HCT116 (cell line): ENCODE results near the gene KCNK5. TPM values are rescaled to one million over a fixed set of nuclear protein-coding genes. Genes with fewer than 3 reads are reported as not detected.

Experiments
- ATAC-seq: fragments of 200-7000 bp; cut with Tn5 transposase; 2 replicates; pipeline ENCODE4 v1.9.1; 2020; ENCODE audit warnings: mild to moderate bottlenecking, moderate library complexity
- BruUV-seq: library from RNA; stranded (reverse); fragments of 400-500 nt; replicated peaks from 2 replicates; lab custom pipeline; 2021; lab: Mats Ljungman, UMichigan
- CTCF ChIA-PET: fragments of 300-600 bp; sonication (Branson Sonifier 250); formaldehyde crosslinking; loops from one replicate; lab custom pipeline; 2021; ENCODE audit warnings: antibody characterized with exemption; lab: Charles Lee
- POLR2A ChIA-PET: fragments of 300-600, 350-600 bp; sonication (Branson Sonifier 250); formaldehyde crosslinking; loops from one replicate; lab custom pipeline; 2021; ENCODE audit warnings: antibody characterized with exemption; lab: Charles Lee
- RAD21 ChIA-PET, 2 experiments: fragments of 300-600 bp; sonication (Branson Sonifier 250); formaldehyde crosslinking; loops; one replicate each; lab custom pipeline; 2023; ENCODE audit warnings: low total read pairs in 2 of 2; ENCODE audit not compliant: uncharacterized antibody in 2 of 2, unreplicated experiment in 2 of 2, low non-redundant PET in 1 of 2; lab: Charles Lee
- DNase-seq: peaks from one replicate; pipeline ENCODE4 v3.0.0-alpha.2; 2010; ENCODE audit warnings: low read depth, low spot score
- H2AFZ ChIP-seq: fragments of 200-600 bp; shearing (Covaris generic), sonication (generic); 2 replicates; pipeline ENCODE4 v1.6.1; 2017; ENCODE audit warnings: low read depth, mixed run types, mixed read lengths, antibody characterized with exemption, low read length; ENCODE audit not compliant: poor library complexity, severe bottlenecking
- H3K27ac ChIP-seq: 2 replicates; pipeline ENCODE4 v1.5.1; 2012; ENCODE audit warnings: low read depth, low read length
- H3K27me3 ChIP-seq: fragments of 200-600 bp; sonication (generic); 2 replicates; pipeline ENCODE4 v1.6.1; 2016; ENCODE audit warnings: mixed run types, low read length, mixed read lengths; ENCODE audit not compliant: insufficient read depth
- H3K36me3 ChIP-seq, 2 experiments: fragments of 200-500 bp in 1 of 2; fragments of 200-600 bp in 1 of 2; sonication (Bioruptor generic) in 1 of 2; sonication (generic) in 1 of 2; 2 replicates each; pipeline versions ENCODE4 v1.5.1 to v1.6.1; 2014 to 2016; ENCODE audit warnings: low read length in 2 of 2, inconsistent platforms in 1 of 2, mixed read lengths in 1 of 2, mixed run types in 1 of 2; ENCODE audit not compliant: insufficient read depth in 2 of 2, control insufficient read depth in 1 of 2
- H3K4me1 ChIP-seq, 2 experiments: fragments of 200-600 bp in 1 of 2; sonication (generic) in 1 of 2; 2 replicates each; pipeline versions ENCODE4 v1.5.1 to v1.6.1; 2012 to 2017; ENCODE audit warnings: low read length in 2 of 2, inconsistent platforms in 1 of 2, mild to moderate bottlenecking in 1 of 2, mixed read lengths in 1 of 2, mixed run types in 1 of 2, moderate library complexity in 1 of 2; ENCODE audit not compliant: insufficient read depth in 2 of 2, control insufficient read depth in 1 of 2
- H3K4me2 ChIP-seq: fragments of 200-600 bp; sonication (generic); 2 replicates; pipeline ENCODE4 v1.6.1; 2017; ENCODE audit warnings: mixed run types, low read length, mixed read lengths
- H3K4me3 ChIP-seq, 2 experiments: fragments of 200-600 bp in 1 of 2; sonication (generic) in 1 of 2; replicated peaks in 1 of 2; 2 replicates each; pipeline ENCODE4 v1.5.1; 2011 to 2016; ENCODE audit warnings: low read length in 2 of 2, control low read depth in 1 of 2, low read depth in 1 of 2, mild to moderate bottlenecking in 1 of 2, mixed read lengths in 1 of 2, mixed run types in 1 of 2
- H3K79me2 ChIP-seq: fragments of 200-600 bp; sonication (generic); 2 replicates; pipeline ENCODE4 v1.6.1; 2017; ENCODE audit warnings: mild to moderate bottlenecking, mixed run types, low read length, moderate library complexity, mixed read lengths; ENCODE audit not compliant: insufficient read depth
- H3K9ac ChIP-seq: fragments of 200-600 bp; sonication (generic); 2 replicates; pipeline ENCODE4 v1.6.1; 2016; ENCODE audit warnings: low read length, mixed read lengths
- H3K9me2 ChIP-seq: fragments of 200-600 bp; sonication (generic), shearing (Covaris generic); 2 replicates; pipeline ENCODE4 v1.6.1; 2017; ENCODE audit warnings: mixed run types, mild to moderate bottlenecking, moderate library complexity; ENCODE audit not compliant: insufficient read depth
- H3K9me3 ChIP-seq, 2 experiments: fragments of 200-500 bp in 1 of 2; fragments of 200-600 bp in 1 of 2; sonication (Bioruptor generic) in 1 of 2; sonication (generic) in 1 of 2; 2 replicates each; pipeline ENCODE4 v1.6.1; 2014 to 2017; ENCODE audit warnings: low read length in 2 of 2, mixed read lengths in 2 of 2, inconsistent platforms in 1 of 2, low read depth in 1 of 2, mild to moderate bottlenecking in 1 of 2, mixed run types in 1 of 2, moderate library complexity in 1 of 2; ENCODE audit not compliant: control insufficient read depth in 1 of 2, insufficient read depth in 1 of 2
- H4K20me1 ChIP-seq: fragments of 200-600 bp; sonication (generic), shearing (Covaris generic); 2 replicates; pipeline ENCODE4 v1.6.1; 2017; ENCODE audit warnings: mixed run types, mild to moderate bottlenecking, moderate library complexity; ENCODE audit not compliant: insufficient read depth
- CEBPB ChIP-seq: IDR thresholded peaks from 2 replicates; pipeline ENCODE4 v1.6.1; 2012; ENCODE audit warnings: low read depth
- CTCF ChIP-seq, 3 experiments: fragments of 200-600 bp in 1 of 3; sonication (generic) in 1 of 3; IDR thresholded peaks in 2 of 3; conservative IDR thresholded peaks in 1 of 3; 2 replicates each; pipeline ENCODE4 v1.5.1; 2012 to 2017; ENCODE audit warnings: low read depth in 2 of 3, low read length in 2 of 3, antibody characterized with exemption in 1 of 3, borderline replicate concordance in 1 of 3, control low read depth in 1 of 3, mild to moderate bottlenecking in 1 of 3, mixed read lengths in 1 of 3, mixed run types in 1 of 3, moderate library complexity in 1 of 3; ENCODE audit not compliant: insufficient read depth in 1 of 3
- EZH2 ChIP-seq: fragments of 200-600 bp; sonication (generic); IDR thresholded peaks from 2 replicates; pipeline ENCODE4 v1.6.1; 2017; ENCODE audit warnings: antibody characterized with exemption, mixed run types
- FOSL1 ChIP-seq: IDR thresholded peaks from 2 replicates; pipeline ENCODE4 v1.6.1; 2012; ENCODE audit warnings: low read depth
- JUND ChIP-seq: IDR thresholded peaks from 2 replicates; pipeline ENCODE4 v1.6.1; 2012
- POLR2AphosphoS5 ChIP-seq: IDR thresholded peaks from 2 replicates; pipeline ENCODE4 v1.6.1; 2011; ENCODE audit warnings: mild to moderate bottlenecking, low read depth, low read length, moderate library complexity
- RAD21 ChIP-seq: IDR thresholded peaks from 2 replicates; pipeline ENCODE4 v1.6.1; 2012; ENCODE audit warnings: low read depth, mild to moderate bottlenecking
- REST ChIP-seq: IDR thresholded peaks from 2 replicates; pipeline ENCODE4 v1.6.1; 2012; ENCODE audit warnings: low read depth
- SIN3A ChIP-seq: IDR thresholded peaks from 2 replicates; pipeline ENCODE4 v1.6.1; 2012; ENCODE audit warnings: low read depth
- SRF ChIP-seq: IDR thresholded peaks from 2 replicates; pipeline ENCODE4 v1.6.1; 2012; ENCODE audit warnings: low read depth
- TCF7L2 ChIP-seq: IDR thresholded peaks from 2 replicates; pipeline ENCODE4 v1.7.0; 2011; ENCODE audit warnings: borderline replicate concordance, inconsistent platforms; ENCODE audit not compliant: insufficient read depth, insufficient read length; ENCODE audit errors: extremely low read depth
- YY1 ChIP-seq: IDR thresholded peaks from 2 replicates; pipeline ENCODE4 v1.6.1; 2011; ENCODE audit warnings: low read length, low read depth, moderate library complexity, mild to moderate bottlenecking; ENCODE audit not compliant: insufficient replicate concordance; ENCODE audit errors: extremely low read depth
- ZBTB33 ChIP-seq: IDR thresholded peaks from 2 replicates; pipeline ENCODE4 v1.6.1; 2011; ENCODE audit warnings: mild to moderate bottlenecking, low read length, moderate library complexity; ENCODE audit not compliant: insufficient replicate concordance; ENCODE audit errors: extremely low read depth
- ZFX ChIP-seq: fragments of 450-650 bp; IDR thresholded peaks from 2 replicates; pipeline ENCODE4 v1.6.1; 2017
- ZNF274 ChIP-seq: fragments of 200-500 bp; sonication (Bioruptor generic); IDR thresholded peaks from 2 replicates; pipeline ENCODE4 v1.6.1; 2014; ENCODE audit warnings: mild to moderate bottlenecking, low read depth, low read length, inconsistent platforms
- intact Hi-C: fragments of 100-400 bp; cut with micrococcal nuclease; formaldehyde crosslinking; loops from 2 replicates; pipeline ENCODE4 v1.10.0; 2022
- total RNA-seq: library from RNA; stranded (reverse); gene quantifications from one replicate; pipeline ENCODE4 v1.2.1, GENCODE V29; 2021; ENCODE audit not compliant: unreplicated experiment
- TF ChIP-seq, protein P1 (sequence below): IDR thresholded peaks from 2 replicates; pipeline ENCODE4 v1.6.1; 2012

Gene KCNK5
- total RNA-seq, 1 experiment from 2014 or later = 9.5 TPM

DNA sequence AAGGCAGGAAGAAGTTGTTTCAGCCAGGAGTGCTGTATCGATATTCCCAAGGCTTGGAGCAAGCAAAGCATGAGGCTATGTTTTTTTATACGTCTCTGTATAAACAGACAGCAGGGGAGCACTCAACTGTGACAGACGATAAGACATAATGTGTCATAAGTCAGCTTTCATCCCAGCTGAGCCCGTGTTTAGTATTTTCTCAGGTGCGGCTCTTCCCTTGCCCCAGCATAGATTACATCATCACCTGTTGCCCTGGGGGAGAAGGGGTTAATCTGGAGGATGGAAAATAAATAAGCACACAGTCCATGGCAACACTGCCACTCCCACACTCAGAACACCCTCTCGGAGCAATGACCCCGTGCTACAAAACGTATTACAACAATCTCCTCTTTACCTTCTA, 22.1 kb upstream of the KCNK5 start:
- RAD21 ChIA-PET = no interaction called here
- no peaks in the 10 kb centered on the region; the same call in 1 of the 2 replicates for H3K9me2 ChIP-seq
- TF ChIP-seq, protein P1, sequence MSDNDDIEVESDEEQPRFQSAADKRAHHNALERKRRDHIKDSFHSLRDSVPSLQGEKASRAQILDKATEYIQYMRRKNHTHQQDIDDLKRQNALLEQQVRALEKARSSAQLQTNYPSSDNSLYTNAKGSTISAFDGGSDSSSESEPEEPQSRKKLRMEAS = no peak
- TF ChIP-seq JUND = no peak
- no peak for TF ChIP-seq YY1
- TF ChIP-seq SIN3A = no peak
- no peak for TF ChIP-seq ZFX
- TF ChIP-seq ZNF274 = no peak
- no peak for TF ChIP-seq EZH2
- no peak for TF ChIP-seq TCF7L2
- TF ChIP-seq ZBTB33 = no peak
- TF ChIP-seq CEBPB = no peak
- TF ChIP-seq POLR2AphosphoS5 = no peak
- no peak for TF ChIP-seq SRF
- TF ChIP-seq CTCF (IDR thresholded peaks at IDR 0.05 in 2 of 3, conservative IDR thresholded peaks at IDR 0.05 in 1 of 3; ENCODE audit: borderline replicate concordance in 1 of 3, insufficient read depth in 1 of 3, low read depth in 2 of 3, low read length in 2 of 3) = no peak
- no peak for TF ChIP-seq REST
- TF ChIP-seq FOSL1 = no peak
- no peak for TF ChIP-seq RAD21
- TF ChIP-seq, all 23 proteins: peak for 0
- BruUV-seq = no TSS peak
- H3K36me3 ChIP-seq = no peaks in the 10 kb centered on the region
- peaks cover 9% of the 10 kb centered on the region; the same call in 1 of the 2 replicates for H3K27me3 ChIP-seq
- H2AFZ ChIP-seq = no peak overlapping the region
- intact Hi-C loops = no loop called here
- POLR2A ChIA-PET = no interaction called here
- DNase-seq (no peak), ATAC-seq (no peak)
- H3K4me1 ChIP-seq = no peaks in the 10 kb centered on the region
- H3K4me2 ChIP-seq = no peak overlapping the region
- CTCF ChIA-PET = no interaction called here
- H3K9me3 ChIP-seq = no peaks in the 10 kb centered on the region
- H3K9ac ChIP-seq = no peak overlapping the region
- no peak overlapping the region for H3K4me3 ChIP-seq
- no peak overlapping the region for H3K27ac ChIP-seq
- H4K20me1 ChIP-seq = no peaks in the 10 kb centered on the region
- H3K79me2 ChIP-seq = no peaks in the 10 kb centered on the region
